NOMO-1 treated with dmso at 0.1 percent for 144 hours (cell line): Measurements from ENCODE around the gene CPED1.
A peak's percentile ranks its signal among the peaks of the same experiment; 100 is the strongest.

ENCODE experiments used
- DNase-seq: peaks from one replicate; lab custom pipeline; 2025; ENCODE audit not compliant: unreplicated experiment; lab: John Stamatoyannopoulos, UW

CPED1 gene

GRCh38 chr7:120988591-120989256 lies at the start of gene CPED1:
Gene CPED1, plus strand, starts transcription at chr7:120988711. Its CDS starts 911 bp downstream, at chr7:120989622.
- no peak for DNase-seq

- DNase-seq: no peak
Measured at GRCh38 chr7:120939345-120939744, 49.2 kb upstream of the CPED1 start.

GRCh38 chr7:120941064-120941463 lies 47.4 kb upstream of the CPED1 start:
- no peak for DNase-seq

- DNase-seq: no peak
Measured at GRCh38 chr7:120941856-120942255, 46.7 kb upstream of the CPED1 start.

- no peak for DNase-seq
Measured at GRCh38 chr7:120942861-120943260, 45.6 kb upstream of the CPED1 start.

- no peak for DNase-seq
Measured at GRCh38 chr7:120944826-120945562, 43.5 kb upstream of the CPED1 start.

GRCh38 chr7:120947980-120948379 lies 40.5 kb upstream of the CPED1 start:
- no peak for DNase-seq

GRCh38 chr7:120949393-120949911 lies 39.1 kb upstream of the CPED1 start:
- no peak for DNase-seq

- DNase-seq: no peak
Measured at GRCh38 chr7:120949998-120950538, 38.4 kb upstream of the CPED1 start.

- peak; percentile 89 for DNase-seq
Measured at GRCh38 chr7:120950539-120951308, 37.8 kb upstream of the CPED1 start, which contains the start of gene ING3. Gene ING3, plus strand, starts transcription at chr7:120950777. Its CDS starts 120 bp downstream, at chr7:120950897.

- no peak for DNase-seq
Measured at GRCh38 chr7:120951309-120951699, 37.2 kb upstream of the CPED1 start.

- DNase-seq: no peak
Measured at GRCh38 chr7:120951826-120952225, 36.7 kb upstream of the CPED1 start.

GRCh38 chr7:120955577-120956149 lies 32.8 kb upstream of the CPED1 start:
- no peak for DNase-seq

GRCh38 chr7:120959929-120960484 lies 28.5 kb upstream of the CPED1 start:
- no peak for DNase-seq

GRCh38 chr7:120960714-120961113 lies 27.8 kb upstream of the CPED1 start:
- DNase-seq: no peak

GRCh38 chr7:120961638-120962173 lies 26.8 kb upstream of the CPED1 start:
- no peak for DNase-seq

- no peak for DNase-seq
Measured at GRCh38 chr7:120964088-120964487, 24.4 kb upstream of the CPED1 start.

GRCh38 chr7:120966961-120967360 lies 21.6 kb upstream of the CPED1 start:
- no peak for DNase-seq

- DNase-seq: no peak
Measured at GRCh38 chr7:120973849-120974248, 14.7 kb upstream of the CPED1 start.

- no peak for DNase-seq
Measured at GRCh38 chr7:120979765-120980499, 8.6 kb upstream of the CPED1 start.
